ENCODE measurements around the gene LCN12.
A peak's percentile ranks its signal among the peaks of the same experiment; 100 is the strongest.

DNA sequence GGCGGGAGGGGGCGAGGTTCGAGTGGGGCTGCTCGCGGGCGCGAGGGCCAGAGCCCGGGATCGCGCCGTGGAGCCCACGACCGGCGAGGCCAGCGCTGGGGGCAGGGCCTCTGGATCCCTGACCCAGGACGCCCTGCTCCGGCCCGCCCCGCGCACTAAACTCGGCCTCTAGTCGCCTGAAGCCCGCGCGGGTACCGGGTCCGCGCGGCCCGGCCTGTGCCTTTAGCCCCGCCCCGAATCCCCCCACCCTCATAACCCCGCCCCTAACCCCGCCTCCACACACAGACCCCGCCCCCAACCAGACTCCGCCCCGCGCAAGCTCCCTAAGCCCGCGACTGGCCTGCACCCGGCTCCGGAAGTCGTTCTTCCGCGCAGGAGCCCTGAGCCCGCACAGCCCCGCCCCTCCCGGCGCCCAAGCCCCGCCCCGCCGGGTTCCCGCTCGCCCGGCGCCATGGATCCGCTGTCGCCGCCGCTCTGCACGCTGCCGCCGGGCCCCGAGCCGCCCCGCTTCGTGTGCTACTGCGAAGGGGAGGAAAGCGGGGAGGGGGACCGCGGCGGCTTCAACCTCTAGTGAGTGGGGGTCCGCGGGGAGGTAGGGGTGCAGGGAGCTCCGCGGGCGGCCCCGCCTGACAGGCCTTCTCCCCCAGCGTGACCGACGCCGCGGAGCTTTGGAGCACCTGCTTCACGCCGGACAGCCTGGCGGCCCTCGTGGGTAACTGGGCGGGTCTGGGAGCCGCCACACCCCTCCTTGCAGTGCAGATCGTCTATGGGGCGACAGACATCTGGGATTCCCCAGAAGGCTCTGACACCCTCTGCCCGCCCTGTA, 40.1 kb downstream of the LCN12 start, which contains the start of gene PAXX:
- TF ChIP-seq, protein P1, sequence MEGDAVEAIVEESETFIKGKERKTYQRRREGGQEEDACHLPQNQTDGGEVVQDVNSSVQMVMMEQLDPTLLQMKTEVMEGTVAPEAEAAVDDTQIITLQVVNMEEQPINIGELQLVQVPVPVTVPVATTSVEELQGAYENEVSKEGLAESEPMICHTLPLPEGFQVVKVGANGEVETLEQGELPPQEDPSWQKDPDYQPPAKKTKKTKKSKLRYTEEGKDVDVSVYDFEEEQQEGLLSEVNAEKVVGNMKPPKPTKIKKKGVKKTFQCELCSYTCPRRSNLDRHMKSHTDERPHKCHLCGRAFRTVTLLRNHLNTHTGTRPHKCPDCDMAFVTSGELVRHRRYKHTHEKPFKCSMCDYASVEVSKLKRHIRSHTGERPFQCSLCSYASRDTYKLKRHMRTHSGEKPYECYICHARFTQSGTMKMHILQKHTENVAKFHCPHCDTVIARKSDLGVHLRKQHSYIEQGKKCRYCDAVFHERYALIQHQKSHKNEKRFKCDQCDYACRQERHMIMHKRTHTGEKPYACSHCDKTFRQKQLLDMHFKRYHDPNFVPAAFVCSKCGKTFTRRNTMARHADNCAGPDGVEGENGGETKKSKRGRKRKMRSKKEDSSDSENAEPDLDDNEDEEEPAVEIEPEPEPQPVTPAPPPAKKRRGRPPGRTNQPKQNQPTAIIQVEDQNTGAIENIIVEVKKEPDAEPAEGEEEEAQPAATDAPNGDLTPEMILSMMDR (IDR thresholded peaks at IDR 0.05): peak in 2 of 6 experiments; percentile 7 to 14
- peak in 2 of 4 donors; percentile 9 to 48 for TF ChIP-seq POLR2A (IDR thresholded peaks at IDR 0.05)

Measured in esophagus squamous epithelium (tissue), 4 donors.